ENCODE data around the gene POFUT2.

- no peak for TF ChIP-seq CTCF (IDR thresholded peaks at IDR 0.05 in 4 of 5, conservative IDR thresholded peaks at IDR 0.05 in 1 of 5)
- no peak for TF ChIP-seq POLR2A (IDR thresholded peaks at IDR 0.05)
These were observed 18.1 kb upstream of the POFUT2 start for GRCh38 chr21:45305836-45306235.

All from gastrocnemius medialis (tissue), 4 donors.